NCI-H748 (cell line): ENCODE measurements around the gene CA10.

Experiments
- DNase-seq: peaks from one replicate; lab custom pipeline; 2025; ENCODE audit not compliant: unreplicated experiment; lab: John Stamatoyannopoulos, UW

CA10 gene

DNA sequence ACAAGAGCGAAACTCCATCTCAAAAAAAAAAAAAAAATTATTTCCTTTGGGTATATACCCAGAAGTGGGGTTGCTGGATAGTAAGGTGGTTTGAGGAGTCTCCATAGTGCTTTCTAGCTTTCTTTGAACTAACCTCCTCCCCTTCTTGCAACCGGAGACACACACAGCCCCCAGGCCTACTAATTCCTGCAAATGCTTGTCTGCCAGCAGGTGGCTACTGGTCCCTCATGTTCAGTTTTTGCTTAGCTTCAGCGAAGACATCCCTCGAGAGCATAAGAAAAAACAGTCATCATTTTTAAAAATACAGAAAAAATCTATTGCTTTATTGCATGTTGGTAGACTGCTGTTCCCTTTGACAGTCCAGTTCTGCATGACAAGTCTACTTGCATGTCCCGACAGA, 459.2 kb downstream of the CA10 start:
- no peak for DNase-seq

DNA sequence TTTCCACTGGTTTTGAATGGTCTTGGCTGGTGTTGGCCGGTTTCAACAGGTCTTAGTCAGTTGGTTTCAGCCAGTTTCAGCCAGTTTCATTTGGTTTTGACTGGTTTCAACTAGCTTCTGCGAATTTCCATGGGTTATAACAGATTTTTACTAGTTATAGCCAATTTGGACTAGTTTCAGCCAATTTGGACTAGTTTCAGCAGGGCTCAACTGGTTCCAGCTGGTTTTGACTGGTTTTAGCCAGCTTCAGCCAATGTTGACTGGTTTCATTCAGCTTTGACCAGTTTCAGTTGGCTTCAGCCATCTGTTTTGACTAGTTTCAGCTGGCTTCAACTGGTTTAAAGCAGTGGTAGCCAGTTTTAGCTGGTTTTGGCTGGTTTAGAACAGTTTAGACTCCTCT, 465.6 kb downstream of the CA10 start:
- DNase-seq: no peak

DNA sequence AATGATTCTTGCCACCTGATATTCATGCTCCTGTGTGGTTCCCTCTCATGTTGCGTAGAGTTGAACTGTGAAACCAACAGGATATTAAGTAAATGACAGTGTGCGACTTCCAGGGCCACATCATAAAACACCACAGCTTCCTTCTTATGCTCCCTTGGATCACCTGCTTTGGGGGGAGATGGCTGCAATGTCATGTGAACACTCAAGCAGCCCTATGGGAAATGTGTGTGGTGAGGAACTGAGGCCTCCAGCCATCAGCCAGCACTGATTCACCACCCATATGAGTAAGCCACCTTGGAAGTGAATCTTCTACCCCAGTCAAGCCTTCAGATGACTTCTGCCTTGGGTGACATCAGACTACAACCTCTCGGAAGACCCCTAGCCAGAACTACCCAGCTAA, 470.6 kb downstream of the CA10 start:
- DNase-seq: no peak

DNA sequence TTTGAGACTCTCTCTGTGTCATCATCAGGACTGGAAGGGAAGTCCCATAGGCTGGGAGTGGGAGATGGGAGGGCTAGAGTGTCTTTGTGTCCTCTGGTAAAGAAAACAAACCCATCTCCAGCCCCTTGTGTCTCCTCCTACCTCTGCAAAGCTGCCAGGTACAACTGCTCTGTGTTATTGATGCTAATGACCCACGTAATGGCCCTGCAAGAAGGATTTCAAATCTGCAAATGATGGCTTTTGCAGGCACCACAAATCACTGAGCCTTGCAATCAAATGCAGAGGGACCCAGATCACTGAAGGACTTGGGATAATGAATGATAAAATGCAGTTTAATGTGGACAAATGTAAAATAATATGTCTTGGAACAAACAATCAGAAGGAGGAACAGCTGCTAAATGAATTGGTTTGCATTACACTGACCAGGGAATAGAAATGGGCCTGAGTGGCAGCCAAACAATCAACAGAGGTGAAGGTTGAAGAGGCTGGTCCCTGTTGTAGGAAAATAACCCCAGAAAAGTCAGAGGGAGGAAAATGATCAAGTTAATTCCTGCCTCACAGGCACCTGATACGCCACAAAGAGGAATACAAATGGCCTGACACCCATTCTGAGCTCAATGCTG, 473.1 kb downstream of the CA10 start:
- peak; percentile 17 for DNase-seq

DNA sequence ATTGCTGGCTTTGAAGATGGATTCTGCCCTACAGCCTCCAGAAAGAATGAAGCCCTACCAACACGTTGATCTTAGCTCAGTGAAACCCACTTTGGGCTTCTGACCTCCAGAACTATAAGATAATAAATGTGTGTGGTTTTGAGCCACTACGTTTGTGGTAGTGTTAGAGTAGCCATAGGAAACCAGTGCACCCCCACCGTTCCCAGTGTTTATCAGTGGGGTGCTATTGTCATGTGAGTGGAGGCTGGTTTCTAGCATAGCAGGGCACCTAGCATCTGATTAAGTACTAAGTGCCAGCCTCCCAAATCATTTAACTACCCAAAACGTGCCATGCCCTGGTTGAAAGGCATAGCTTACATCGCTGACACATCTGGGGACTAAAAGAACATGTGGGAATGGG, 474.3 kb downstream of the CA10 start:
- DNase-seq: no peak

DNA sequence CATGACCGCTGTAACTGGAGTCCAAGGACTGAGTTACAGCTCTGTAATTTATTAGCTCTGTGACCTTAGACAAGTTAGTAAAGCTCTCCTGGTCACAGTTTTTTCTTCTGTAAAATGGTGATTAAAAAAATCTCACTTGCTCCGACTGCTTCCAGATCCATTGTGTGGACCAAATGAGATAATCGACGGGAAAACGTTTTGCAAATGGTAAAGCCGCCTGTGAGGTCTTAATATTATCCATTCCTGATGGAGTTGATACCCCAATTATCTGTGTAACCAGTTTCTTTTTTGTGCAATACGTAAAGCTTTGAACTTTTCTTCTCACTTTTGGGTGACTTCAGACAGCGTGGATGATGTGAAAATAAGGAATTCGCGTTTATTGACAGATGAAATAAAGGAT, 475.2 kb downstream of the CA10 start:
- DNase-seq: no peak

DNA sequence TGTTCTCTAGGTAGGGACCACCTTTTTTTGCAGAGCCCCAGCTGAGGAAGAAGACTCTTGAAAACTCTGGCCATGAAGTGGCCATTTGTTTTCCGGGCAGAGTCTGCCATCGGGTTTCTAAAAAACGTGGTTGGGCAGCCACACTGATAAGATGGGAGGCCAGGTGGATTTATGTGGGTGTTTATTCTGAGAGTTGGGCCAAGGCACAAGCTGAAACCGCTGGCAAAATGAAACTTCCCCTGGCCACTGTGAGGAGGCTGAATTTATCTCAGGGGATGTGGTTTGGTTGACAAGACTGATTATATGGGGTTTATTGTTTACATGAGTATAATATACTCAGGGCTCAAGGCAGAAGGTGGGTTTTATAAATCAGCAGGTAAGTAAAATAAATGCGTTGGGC, 476.4 kb downstream of the CA10 start:
- DNase-seq: no peak

DNA sequence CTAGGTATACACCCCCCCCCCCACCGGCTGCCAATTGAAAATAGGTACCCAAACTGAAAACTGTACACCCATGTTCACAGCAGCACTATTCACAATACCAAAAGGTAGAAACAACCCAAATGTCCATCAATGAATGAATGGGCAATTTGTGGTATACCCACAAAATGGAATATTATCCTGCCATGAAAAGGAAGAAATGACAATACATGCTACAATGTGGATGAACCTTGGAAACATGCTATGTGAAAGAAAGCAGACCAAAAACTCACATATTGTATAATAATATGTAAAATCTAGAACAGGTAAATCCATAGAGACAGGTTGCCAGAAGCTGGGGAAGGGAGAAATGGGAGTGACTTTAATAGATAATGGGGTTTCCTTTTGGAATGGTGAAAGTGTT, 480.6 kb downstream of the CA10 start:
- DNase-seq: no peak

DNA sequence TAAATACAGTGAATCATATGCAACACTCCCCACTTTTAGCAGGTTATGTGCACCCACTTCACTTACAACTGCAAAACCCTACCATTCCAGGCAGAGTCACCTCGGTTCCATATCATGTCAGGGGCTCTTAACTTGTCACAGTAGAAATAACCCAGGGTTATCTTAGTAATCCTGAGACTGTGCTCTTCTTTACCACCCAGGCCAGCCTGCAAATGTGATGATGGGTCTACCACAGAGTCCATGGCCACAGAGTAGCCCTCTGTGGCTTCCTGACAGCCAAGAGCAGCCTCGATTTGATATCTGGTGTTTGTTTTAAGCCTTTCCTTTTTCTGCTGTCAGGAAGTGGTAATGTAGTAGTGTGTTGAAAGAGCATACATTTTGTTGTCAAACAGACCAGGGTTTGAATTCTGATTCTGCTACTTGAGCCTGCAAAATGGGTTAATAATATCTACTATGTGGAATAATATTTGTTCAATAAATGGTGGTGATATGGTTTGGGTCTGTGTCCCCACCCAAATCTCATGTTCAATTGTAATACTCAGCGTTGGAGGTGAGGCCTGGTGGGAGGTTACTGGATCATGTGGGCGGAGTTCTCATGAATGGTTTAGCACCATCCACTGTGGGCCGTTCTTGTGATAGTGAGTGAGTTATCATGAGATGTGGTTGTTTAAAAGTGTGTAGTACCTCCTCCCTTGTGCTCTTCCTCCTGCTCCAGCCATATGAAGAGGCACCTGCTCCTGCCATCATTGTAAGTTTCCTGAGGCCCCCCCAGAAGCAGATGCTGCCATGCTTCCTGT, 481.6 kb downstream of the CA10 start:
- DNase-seq: no peak

DNA sequence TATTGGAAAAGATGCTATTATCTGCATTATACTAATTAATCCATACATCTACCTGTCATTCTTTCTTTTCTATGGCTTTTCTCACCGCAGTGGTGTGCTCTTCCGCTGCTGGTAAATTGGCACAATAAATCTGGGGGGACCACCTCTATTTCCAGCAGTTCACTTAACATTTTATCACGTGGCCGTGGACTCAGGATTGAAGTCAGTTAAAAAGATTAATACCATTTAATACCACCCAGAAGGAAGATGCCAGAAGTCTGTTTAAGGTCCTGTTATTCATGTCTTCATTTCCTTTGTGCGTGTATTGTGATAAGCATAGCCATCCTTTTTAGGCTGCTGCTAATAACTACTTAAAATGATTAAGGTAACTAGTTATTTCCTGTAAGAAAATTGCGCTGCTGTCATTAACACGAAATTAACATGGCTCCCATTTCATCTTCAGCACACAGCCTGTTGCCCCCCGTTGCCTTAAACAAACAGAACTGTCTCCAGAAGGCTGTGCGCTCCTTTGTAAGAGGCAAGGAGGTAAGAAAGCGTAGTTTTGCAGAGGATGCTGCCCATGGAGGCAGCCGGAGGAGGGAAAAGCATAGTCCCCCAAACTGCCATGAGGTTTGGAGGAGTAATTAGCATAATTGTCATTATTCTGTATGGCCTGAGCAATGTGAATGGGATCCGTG, 483.8 kb downstream of the CA10 start:
- peak; percentile 86 for DNase-seq

DNA sequence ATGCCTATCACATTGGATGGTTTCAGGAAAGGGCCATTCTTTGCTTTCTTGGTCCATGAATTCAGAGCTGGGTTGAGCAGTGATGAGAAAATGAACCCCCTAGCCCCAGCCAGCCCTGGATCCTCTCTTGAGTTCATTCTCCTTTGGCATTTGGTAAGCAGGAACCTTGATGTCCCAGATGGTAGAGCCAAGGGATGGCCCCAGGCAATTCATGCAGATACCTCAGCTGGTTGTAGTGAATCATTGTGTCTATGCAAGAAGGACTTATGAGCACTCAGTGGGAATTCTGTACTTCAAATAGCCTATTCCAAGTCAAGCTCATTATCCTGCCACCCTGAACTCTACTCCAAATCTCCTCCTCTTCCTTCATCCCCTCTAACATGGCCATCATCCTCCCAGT, 485.4 kb downstream of the CA10 start:
- no peak for DNase-seq

DNA sequence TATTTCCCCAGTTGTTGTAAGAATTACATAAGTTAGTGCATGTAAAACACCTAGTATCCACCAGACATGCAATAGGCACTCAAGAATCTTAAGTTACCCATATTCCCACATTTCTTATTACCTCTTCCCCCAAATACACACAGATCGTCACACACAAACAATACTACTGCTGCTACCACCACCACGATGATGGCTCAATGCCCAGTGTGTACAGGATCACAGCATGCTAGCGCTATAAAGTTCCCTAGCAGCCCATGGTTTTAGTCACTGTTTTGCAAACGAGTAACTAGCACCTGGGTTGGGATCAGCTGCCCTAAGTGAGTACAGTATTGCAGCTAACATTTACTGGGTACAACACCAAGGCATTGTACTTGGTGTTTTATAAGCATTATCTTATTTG, 486.4 kb downstream of the CA10 start:
- DNase-seq: peak; percentile 36

DNA sequence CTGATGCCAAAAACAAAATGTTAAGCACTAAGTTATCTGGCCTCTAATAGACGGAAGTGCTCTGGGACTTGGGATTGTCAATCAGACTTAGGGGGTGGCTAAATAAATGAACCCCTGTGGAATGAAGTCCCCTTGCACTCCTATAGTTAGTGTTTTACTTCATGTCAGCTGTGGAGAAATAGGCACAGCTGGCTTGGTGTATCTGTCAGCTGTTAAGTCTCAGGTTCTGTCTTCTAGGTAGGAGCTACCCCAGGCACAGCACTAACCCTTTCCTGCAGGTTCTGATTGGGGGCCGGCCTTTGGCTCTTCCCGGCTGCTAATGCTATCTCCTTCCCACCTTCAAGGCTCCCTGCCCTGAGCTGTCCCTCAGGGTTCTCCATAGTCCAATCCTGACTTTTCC, 487.6 kb downstream of the CA10 start:
- no peak for DNase-seq

DNA sequence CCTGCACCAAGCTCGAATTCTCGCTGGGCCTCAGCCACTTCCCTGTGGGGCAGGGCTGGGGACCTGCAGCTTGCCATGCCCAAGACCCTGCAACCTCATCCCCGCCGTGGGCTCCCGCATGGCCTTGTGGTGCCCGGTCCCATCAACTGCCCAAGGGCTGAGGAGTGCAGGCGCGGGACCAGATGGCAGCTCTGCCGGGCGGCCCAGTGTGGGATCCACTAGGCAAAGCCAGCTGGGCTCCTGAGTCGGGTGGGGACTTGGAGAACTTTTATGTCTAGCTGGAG, 489.6 kb downstream of the CA10 start:
- no peak for DNase-seq

DNA sequence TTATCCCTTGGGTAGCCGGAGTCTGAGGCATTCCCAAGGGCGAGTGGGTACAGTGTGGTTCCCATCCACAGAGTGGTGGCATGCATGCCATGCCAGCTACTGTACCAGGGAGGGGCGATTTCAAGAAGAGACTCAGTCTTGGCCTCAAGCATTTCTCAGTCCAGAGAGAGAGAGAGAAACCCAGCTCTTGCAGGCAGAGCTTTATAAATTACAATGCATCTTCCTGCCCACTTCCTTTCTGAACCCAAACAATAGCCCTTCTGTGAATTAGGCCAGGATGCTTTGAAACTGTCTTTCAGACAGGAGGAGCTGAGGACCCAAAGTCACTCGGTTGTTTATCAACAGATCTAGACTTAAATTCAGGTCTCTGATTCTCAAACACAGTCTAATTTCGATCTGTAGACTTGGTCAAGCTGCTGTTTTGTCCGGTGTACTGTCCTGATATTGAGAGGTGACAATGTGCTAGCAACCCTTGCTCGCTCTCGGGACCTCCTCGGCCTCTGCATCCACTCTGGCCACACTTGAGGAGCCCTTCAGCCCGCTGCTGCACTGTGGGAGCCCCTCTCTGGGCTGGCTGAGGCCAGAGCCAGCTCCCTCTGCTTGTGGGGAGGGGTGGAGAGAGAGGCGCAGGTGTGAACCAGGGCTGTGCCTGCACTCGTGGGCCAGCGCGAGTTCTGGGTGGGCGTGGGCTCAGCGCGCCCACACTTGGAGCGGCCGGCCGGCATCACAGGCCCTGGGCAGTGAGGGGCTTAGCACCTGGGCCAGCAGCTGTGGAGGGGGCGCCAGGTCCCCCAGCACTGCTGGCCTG, 490.2 kb downstream of the CA10 start:
- no peak for DNase-seq

DNA sequence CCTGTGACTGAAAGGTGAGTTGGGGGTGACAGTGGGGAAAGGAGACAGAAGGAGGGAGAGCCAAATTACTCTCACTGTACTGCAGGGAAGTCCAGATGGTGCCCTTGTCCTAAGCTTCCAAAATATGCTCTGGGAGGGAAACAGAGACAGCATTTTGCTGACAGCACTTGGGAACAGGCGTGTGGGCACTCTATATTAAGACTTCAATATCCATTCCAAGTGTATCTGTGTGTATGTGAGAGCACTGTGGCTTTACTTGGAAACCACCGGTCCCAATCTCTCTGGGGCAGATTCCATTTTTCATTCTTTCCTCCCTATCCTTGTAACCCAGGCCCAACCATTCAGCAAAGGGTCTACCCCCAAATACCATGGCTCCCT, 490.8 kb downstream of the CA10 start:
- DNase-seq: no peak

DNA sequence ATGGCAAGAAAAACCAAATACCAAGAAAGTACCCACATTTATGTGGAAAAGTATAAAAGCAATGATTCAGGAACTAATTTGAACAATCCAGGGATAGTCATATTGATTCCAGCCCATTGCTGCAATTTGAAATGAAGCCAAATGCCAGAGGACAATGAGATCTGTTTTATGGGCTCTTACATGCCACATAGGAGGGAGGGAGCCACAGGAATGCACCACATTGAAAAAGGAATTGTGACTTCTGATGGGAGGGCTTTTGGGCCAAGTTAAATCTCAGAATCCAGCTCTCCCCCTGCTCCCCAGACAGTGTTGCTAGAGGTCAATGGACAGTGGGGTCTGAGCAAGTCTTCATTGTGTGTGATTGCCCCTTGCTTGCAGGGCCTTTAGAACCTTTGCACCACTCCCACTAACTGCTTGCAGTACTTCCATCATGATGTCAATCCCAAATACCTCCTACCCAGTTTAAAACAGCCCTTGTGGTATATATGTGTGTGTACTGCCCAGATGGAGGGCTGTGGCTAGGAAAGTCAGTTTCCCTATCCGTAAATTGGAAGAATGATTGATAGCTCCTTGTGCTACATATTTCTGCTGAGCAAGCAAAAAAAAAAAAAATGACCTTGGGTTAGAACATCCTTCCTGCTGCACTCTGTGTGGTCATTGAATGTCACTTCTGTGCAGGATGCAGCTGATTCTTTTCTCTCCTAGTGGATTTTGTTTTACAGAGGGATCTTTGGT, 491.4 kb downstream of the CA10 start:
- DNase-seq: no peak

DNA sequence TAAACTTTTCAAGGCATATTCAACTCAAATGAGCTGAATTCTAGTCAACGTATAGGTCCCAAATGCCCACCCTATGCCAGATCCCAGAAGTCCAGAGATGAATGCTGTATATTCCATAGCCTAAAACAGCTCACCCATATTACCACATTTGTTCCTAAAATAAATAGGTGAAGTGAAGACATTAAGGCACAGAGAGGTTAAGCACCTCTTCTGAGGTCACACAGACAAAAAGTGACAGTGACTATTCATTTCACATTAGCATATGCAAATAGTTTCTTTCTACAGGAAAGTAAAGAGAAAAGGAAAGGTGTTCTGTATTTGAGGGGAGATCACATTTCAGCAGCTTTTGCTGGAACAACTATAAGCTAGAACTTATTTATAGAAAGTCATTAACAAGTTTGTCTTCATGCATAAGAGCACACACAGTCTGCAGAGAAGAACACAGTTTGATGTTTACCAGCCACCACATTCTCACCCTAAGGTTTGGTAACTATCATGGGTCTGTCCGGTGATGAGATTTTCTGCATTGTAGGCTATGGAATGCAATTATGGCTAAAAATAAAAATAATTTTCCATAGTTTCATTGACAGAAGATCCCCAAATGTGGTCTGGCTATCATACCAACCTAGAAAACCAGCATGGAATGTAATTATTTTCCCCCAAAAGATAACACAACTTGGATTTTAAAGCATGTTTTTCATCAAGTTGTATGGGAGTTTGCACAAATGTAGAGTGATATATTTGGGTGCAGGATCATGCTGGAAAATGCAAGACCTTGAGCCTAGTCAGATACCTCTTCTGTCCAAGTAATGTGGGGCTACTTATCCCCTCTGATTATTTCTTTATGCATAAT, 496.1 kb downstream of the CA10 start:
- no peak for DNase-seq

DNA sequence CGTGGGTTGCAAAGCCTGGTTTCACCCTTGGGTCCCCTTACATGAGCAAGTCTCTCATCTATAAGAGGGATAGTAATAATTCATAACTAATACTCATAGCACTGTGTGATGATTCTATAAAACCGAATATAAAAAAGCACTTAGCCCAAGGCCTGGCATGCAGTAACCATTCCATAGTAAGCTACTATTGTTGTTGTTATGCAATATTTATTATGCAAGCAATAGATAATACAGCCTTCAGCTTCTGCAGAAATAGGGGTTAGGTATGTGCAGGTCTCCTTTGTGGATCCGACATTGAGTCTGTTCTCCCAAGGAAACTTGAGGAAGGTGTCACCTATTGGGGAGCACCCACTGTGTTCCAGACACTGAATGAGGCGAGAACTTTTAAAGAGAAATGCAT, 497.1 kb downstream of the CA10 start:
- DNase-seq: no peak

DNA sequence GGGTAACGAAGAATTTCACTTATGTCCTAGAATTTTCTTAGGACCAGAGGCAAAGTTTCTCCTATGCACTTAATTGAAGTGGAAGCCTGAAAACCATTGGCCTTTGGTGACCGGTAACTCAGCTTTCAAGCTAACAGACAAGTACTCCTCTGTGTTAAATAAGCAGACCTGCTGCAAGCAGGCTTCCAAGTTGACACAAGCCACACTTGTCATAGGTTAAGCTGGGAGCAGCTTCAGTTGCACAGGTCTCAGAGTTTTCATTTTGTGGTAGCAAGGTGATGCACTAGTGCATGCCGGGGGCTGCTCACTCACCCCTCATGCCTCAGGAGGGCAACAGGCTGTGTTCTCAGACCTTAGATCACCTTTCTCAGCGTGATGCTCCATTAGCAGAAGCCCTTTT, 498.2 kb downstream of the CA10 start:
- peak; percentile 13 for DNase-seq
